ENCODE results near the gene LOXHD1. TPM values are rescaled to one million over a fixed set of nuclear protein-coding genes. Genes with fewer than 3 reads are reported as not detected.

The LOXHD1 gene
- total and polyA plus RNA-seq, 2 donors (not counting 1 experiment from before 2014, with no cell fraction given): not detected

GRCh38 chr18:46428368-46428767 is 228.7 kb downstream of the LOXHD1 start:
- Histone ChIP-seq H3K27me3 (replicated peaks in 1 of 4; ENCODE audit: control extremely low read depth in 1 of 4, control insufficient read depth in 3 of 4, insufficient read depth in 4 of 4, low read length in 3 of 4) (peaks cover 0 to 4% (median 0%) of the 10 kb centered on the region in 4 experiments), H4K20me1 (ENCODE audit: control insufficient read depth, insufficient read depth, low read length, poor library complexity, severe bottlenecking) (no peaks in the 10 kb centered on the region), H3K79me2 (ENCODE audit: control insufficient read depth, insufficient read depth, low read length) (no peaks in the 10 kb centered on the region), H3K36me3 (replicated peaks in 1 of 2; ENCODE audit: control extremely low read depth in 1 of 2, control insufficient read depth in 1 of 2, extremely low read depth in 1 of 2, insufficient read depth in 2 of 2, low read length in 1 of 2) (no peaks in the 10 kb centered on the region), H2AFZ (ENCODE audit: insufficient read depth, low read depth, low read length, poor library complexity, severe bottlenecking) (no peak overlapping the region), H3K9ac (ENCODE audit: low read length) (no peak overlapping the region), H3K4me2 (replicated peaks; ENCODE audit: low read depth, low read length, poor library complexity, severe bottlenecking) (no peak overlapping the region), H3K9me3 (ENCODE audit: control extremely low read depth in 1 of 3, control insufficient read depth in 2 of 3, insufficient read depth in 1 of 3, low read length in 2 of 3) (no peaks in the 10 kb centered on the region), H3K4me3 (ENCODE audit: control extremely low read depth in 1 of 5, extremely low read depth in 1 of 5, insufficient read depth in 1 of 5, low read depth in 2 of 5, low read length in 4 of 5) (no peak overlapping the region), H3K4me1 (ENCODE audit: control insufficient read depth in 2 of 2, insufficient read depth in 2 of 2, low read length in 2 of 2) (no peaks in the 10 kb centered on the region), H3K27ac (ENCODE audit: low read length in 2 of 2) (no peak overlapping the region)
- Mint-ChIP-seq H3K27ac (no peak overlapping the region), H3K4me1 (no peaks in the 10 kb centered on the region), H3K4me3 (no peak overlapping the region), H3K9me3 (ENCODE audit: insufficient read depth) (no peaks in the 10 kb centered on the region), H3K27me3 (peaks cover 17% of the 10 kb centered on the region)
- ATAC-seq (ENCODE audit: low read depth) (no peak), DNase-seq (no peak)
- ChIA-PET POLR2A (no interaction called here), CTCF (no interaction called here)
- intact Hi-C loops (cut with micrococcal nuclease): no loop called here
- TF ChIP-seq CTCF (IDR thresholded peaks at IDR 0.05) (no peak), EZH2 (IDR thresholded peaks at IDR 0.05; ENCODE audit: borderline replicate concordance, insufficient read depth, low read depth, low read length, poor library complexity, severe bottlenecking) (no peak)
- WGBS (ENCODE audit: insufficient coverage): 100% methylated on average over 1 of the region's 3 CpGs

- Histone ChIP-seq H3K9me3 (ENCODE audit: control extremely low read depth in 1 of 3, control insufficient read depth in 2 of 3, insufficient read depth in 1 of 3, low read length in 2 of 3) (no peaks in the 10 kb centered on the region), H3K79me2 (ENCODE audit: control insufficient read depth, insufficient read depth, low read length) (no peaks in the 10 kb centered on the region), H3K36me3 (replicated peaks in 1 of 2; ENCODE audit: control extremely low read depth in 1 of 2, control insufficient read depth in 1 of 2, extremely low read depth in 1 of 2, insufficient read depth in 2 of 2, low read length in 1 of 2) (no peaks in the 10 kb centered on the region), H3K4me2 (replicated peaks; ENCODE audit: low read depth, low read length, poor library complexity, severe bottlenecking) (no peak overlapping the region), H2AFZ (ENCODE audit: insufficient read depth, low read depth, low read length, poor library complexity, severe bottlenecking) (no peak overlapping the region), H3K9ac (ENCODE audit: low read length) (no peak overlapping the region), H3K27me3 (replicated peaks in 1 of 4; ENCODE audit: control extremely low read depth in 1 of 4, control insufficient read depth in 3 of 4, insufficient read depth in 4 of 4, low read length in 3 of 4) (peaks cover 0 to 4% (median 0%) of the 10 kb centered on the region in 4 experiments), H4K20me1 (ENCODE audit: control insufficient read depth, insufficient read depth, low read length, poor library complexity, severe bottlenecking) (no peaks in the 10 kb centered on the region), H3K4me1 (ENCODE audit: control insufficient read depth in 2 of 2, insufficient read depth in 2 of 2, low read length in 2 of 2) (no peaks in the 10 kb centered on the region), H3K4me3 (ENCODE audit: control extremely low read depth in 1 of 5, extremely low read depth in 1 of 5, insufficient read depth in 1 of 5, low read depth in 2 of 5, low read length in 4 of 5) (no peak overlapping the region), H3K27ac (ENCODE audit: low read length in 2 of 2) (no peak overlapping the region)
- H3K27me3 Mint-ChIP-seq: peaks cover 19% of the 10 kb centered on the region
- DNase-seq (no peak), ATAC-seq (ENCODE audit: low read depth) (no peak)
- H3K9me3 Mint-ChIP-seq (ENCODE audit: insufficient read depth): no peaks in the 10 kb centered on the region
- TF ChIP-seq EZH2 (IDR thresholded peaks at IDR 0.05; ENCODE audit: borderline replicate concordance, insufficient read depth, low read depth, low read length, poor library complexity, severe bottlenecking) (no peak), CTCF (IDR thresholded peaks at IDR 0.05) (no peak)
- no peak overlapping the region for H3K4me3 Mint-ChIP-seq
- POLR2A ChIA-PET: no interaction called here
- CTCF ChIA-PET: no interaction called here
- no peaks in the 10 kb centered on the region for H3K4me1 Mint-ChIP-seq
- intact Hi-C loops (cut with micrococcal nuclease): no loop called here
- no peak overlapping the region for H3K27ac Mint-ChIP-seq
- 91% methylated on average over 14 of the region's 16 CpGs for WGBS (ENCODE audit: insufficient coverage)
Observed at GRCh38 chr18:46427216-46427995, 229.6 kb downstream of the LOXHD1 start.

All from B cell (primary cell).